CD4-positive, alpha-beta T cell treated with Interleukin-2 at 100 ng/mL for 4 hours (primary cell): ENCODE measurements around the gene IFI16.
"Not testable (repeated sequence)": the region's sequence is repeated elsewhere in the genome, so short reads cannot be mapped to it uniquely, and the experiment has no call there.

Source experiments
- DNase-seq: peaks from one replicate; pipeline ENCODE4 v3.0.0-alpha.2; 2020; ENCODE audit warnings: low spot score

IFI16 gene

GRCh38 chr1:159009704-159010361, at the start of gene IFI16:
TSS of gene IFI16 (plus strand) at chr1:159009907. CDS start at chr1:159014681, 4,774 bp downstream.
- peak; percentile 89 for DNase-seq

- DNase-seq, result no peak
Measured at GRCh38 chr1:158961178-158961577, 48.5 kb upstream of the IFI16 start.

GRCh38 chr1:158962983-158963382, 46.7 kb upstream of the IFI16 start:
- no peak for DNase-seq

- DNase-seq, result peak; percentile 25
Measured at GRCh38 chr1:158969166-158969565, 40.5 kb upstream of the IFI16 start.

- DNase-seq, result peak; percentile 56
Measured at GRCh38 chr1:158969855-158970254, 39.9 kb upstream of the IFI16 start.

GRCh38 chr1:158972841-158973240, 36.9 kb upstream of the IFI16 start:
- peak; percentile 17 for DNase-seq

GRCh38 chr1:158976219-158976618, 33.5 kb upstream of the IFI16 start:
- DNase-seq, result no peak

- peak; percentile 47 for DNase-seq
Measured at GRCh38 chr1:158978730-158979129, 31.0 kb upstream of the IFI16 start.

GRCh38 chr1:158979229-158979628, 30.5 kb upstream of the IFI16 start:
- no peak for DNase-seq

GRCh38 chr1:158983235-158983634, 26.5 kb upstream of the IFI16 start:
- DNase-seq, result no peak

GRCh38 chr1:158984386-158984785, 25.3 kb upstream of the IFI16 start:
- DNase-seq, result no peak

- DNase-seq, result no peak
Measured at GRCh38 chr1:158989424-158989823, 20.3 kb upstream of the IFI16 start.

- DNase-seq, result no peak
Measured at GRCh38 chr1:158992787-158993312, 16.9 kb upstream of the IFI16 start.

GRCh38 chr1:158996998-158997397, 12.7 kb upstream of the IFI16 start:
- DNase-seq, result no peak

GRCh38 chr1:158998037-158998780, 11.5 kb upstream of the IFI16 start:
- DNase-seq, result no peak

GRCh38 chr1:158998781-158999161, 10.9 kb upstream of the IFI16 start:
- DNase-seq, result peak; percentile 86

GRCh38 chr1:158999316-159000069, 10.2 kb upstream of the IFI16 start:
- no peak for DNase-seq

GRCh38 chr1:159000070-159000409, 9.7 kb upstream of the IFI16 start:
- DNase-seq, result no peak

- DNase-seq, result no peak
Measured at GRCh38 chr1:159000625-159001024, 9.1 kb upstream of the IFI16 start.

- no peak for DNase-seq
Measured at GRCh38 chr1:159005161-159005560, 4.5 kb upstream of the IFI16 start.

- no peak for DNase-seq
Measured at GRCh38 chr1:159005676-159006075, 4.0 kb upstream of the IFI16 start.

GRCh38 chr1:159006210-159006807, 3.4 kb upstream of the IFI16 start:
- DNase-seq, result not testable (repeated sequence)
